Measurements from ENCODE around the gene VMP1. TPM values are rescaled to one million over a fixed set of nuclear protein-coding genes. Genes with fewer than 3 reads are reported as not detected.
"Not testable (repeated sequence)": the region's sequence is repeated elsewhere in the genome, so short reads cannot be mapped to it uniquely, and the experiment has no call there.

The VMP1 gene
- total RNA-seq, 2 experiments from 2014 or later, result 122 to 123 TPM

DNA sequence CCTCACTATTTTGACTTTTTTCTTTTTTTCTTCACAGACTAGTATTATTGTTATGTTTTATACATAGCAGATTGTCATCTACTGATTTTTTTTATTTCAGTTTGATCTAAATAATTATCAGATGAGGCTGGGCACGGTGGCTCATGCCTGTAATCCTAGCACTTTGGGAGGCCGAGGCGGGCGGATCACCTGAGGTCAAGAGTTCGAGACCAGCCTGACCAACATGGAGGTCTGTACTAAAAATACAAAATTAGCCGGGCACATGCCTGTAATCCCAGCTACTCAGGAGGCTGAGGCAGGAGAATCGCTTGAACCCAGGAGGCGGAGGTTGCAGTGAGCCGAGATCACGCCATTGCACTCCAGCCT, 85.0 kb downstream of the VMP1 start:
- POLR2A ChIA-PET; DNase-seq; H3K9me3 Mint-ChIP-seq (ENCODE audit: insufficient read depth); H3K4me3 Mint-ChIP-seq; ATAC-seq; H3K27ac Mint-ChIP-seq; H3K27me3 Mint-ChIP-seq (ENCODE audit: low read depth): not testable (repeated sequence)
- H3K4me1 Mint-ChIP-seq (ENCODE audit: low read depth), result peaks cover 37% of the 10 kb centered on the region
- CTCF ChIA-PET, result interaction anchor here (1.5 kb wide), 1 partner anchor 39 kb away, joined by 4 read pairs; no protein-coding TSS in a partner anchor
- peaks cover 26% of the 10 kb centered on the region for H3K36me3 Mint-ChIP-seq (ENCODE audit: low read depth)

DNA sequence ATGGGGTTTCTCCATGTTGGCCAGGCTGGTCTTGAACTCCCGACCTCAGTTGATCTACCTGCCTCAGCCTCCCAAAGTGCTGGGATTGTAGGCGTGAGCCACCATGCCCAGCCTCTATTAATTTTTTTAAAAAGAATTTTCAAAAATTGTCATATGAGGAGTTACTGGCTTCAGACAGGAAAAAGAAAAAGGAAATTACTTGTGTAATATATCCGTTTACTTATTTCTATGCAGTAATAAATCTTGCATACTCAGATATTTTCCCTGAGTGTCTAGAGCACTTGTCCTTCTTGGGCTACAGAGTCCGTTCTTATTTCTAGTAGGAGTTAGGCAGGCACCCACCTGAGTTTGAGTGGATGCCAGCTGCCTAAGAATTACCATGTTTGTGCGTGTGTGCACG, 85.8 kb downstream of the VMP1 start:
- Mint-ChIP-seq H3K4me1 (ENCODE audit: low read depth) (peaks cover 38% of the 10 kb centered on the region), H3K9me3 (ENCODE audit: insufficient read depth) (no peaks in the 10 kb centered on the region), H3K36me3 (ENCODE audit: low read depth) (peaks cover 31% of the 10 kb centered on the region), H3K4me3 (no peak overlapping the region), H3K27ac (no peak overlapping the region), H3K27me3 (ENCODE audit: low read depth) (no peaks in the 10 kb centered on the region)
- CTCF ChIA-PET, result interaction anchor here (1.5 kb wide), 1 partner anchor 40 kb away, joined by 4 read pairs; no protein-coding TSS in a partner anchor
- POLR2A ChIA-PET, result no interaction called here
- DNase-seq (no peak), ATAC-seq (no peak)

DNA sequence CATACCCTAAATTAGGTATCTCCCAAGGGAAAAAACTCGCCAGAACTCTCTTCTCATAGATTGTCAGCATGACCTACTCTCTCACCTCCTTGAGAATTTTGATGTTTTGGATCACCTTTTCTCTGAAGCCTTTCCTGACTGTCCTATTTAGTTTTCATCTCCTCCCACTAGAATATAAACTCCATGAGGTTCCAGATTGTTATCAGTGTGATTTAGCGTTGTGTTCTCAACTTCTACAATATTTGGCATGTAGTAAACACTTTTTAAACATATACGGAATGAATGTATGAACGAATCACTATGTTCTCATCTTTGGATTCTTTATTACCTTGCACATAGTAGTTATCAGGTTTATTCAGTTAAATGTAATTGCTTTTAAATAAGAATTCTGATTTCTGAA, 88.7 kb downstream of the VMP1 start:
- Mint-ChIP-seq H3K4me1 (ENCODE audit: low read depth) (peaks cover 30% of the 10 kb centered on the region), H3K4me3 (no peak overlapping the region), H3K27ac (no peak overlapping the region), H3K27me3 (ENCODE audit: low read depth) (no peaks in the 10 kb centered on the region), H3K36me3 (ENCODE audit: low read depth) (peaks cover 24% of the 10 kb centered on the region), H3K9me3 (ENCODE audit: insufficient read depth) (no peaks in the 10 kb centered on the region)
- DNase-seq (no peak), ATAC-seq (no peak)
- ChIA-PET CTCF (interaction anchor here (0.7 kb wide), 1 partner anchor 23 kb away, joined by 3 read pairs; no protein-coding TSS in a partner anchor), POLR2A (interaction anchor here (1.5 kb wide), 1 partner anchor 9 kb away, joined by 3 read pairs; no protein-coding TSS in a partner anchor)

DNA sequence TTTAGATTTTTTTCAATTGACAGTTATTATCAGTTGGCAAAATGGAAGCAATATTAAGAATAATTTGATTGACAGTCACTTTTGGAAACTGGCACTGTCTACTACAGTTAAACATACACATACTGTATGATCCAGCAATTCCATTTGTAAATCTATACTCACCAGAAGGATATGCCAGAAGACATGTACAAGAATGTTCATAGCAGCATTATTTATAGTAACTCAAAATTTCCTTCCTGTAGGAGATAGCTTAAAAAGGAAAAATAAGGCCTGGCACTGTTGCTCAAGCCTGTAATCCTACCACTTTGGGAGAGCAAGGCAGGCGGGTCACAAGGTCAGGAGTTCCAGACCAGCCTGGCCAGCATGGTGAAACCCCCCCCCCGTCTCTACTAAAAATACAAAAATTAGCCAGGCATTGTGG, 89.3 kb downstream of the VMP1 start:
- H3K9me3 Mint-ChIP-seq (ENCODE audit: insufficient read depth), result no peaks in the 10 kb centered on the region
- DNase-seq (no peak), ATAC-seq (no peak)
- H3K4me3 Mint-ChIP-seq, result no peak overlapping the region
- peaks cover 28% of the 10 kb centered on the region for H3K4me1 Mint-ChIP-seq (ENCODE audit: low read depth)
- H3K27me3 Mint-ChIP-seq (ENCODE audit: low read depth), result no peaks in the 10 kb centered on the region
- H3K36me3 Mint-ChIP-seq (ENCODE audit: low read depth), result peaks cover 22% of the 10 kb centered on the region
- ChIA-PET CTCF (interaction anchor here (0.7 kb wide), 1 partner anchor 22 kb away, joined by 3 read pairs; no protein-coding TSS in a partner anchor), POLR2A (interaction anchor here (1.5 kb wide), 1 partner anchor 10 kb away, joined by 3 read pairs; no protein-coding TSS in a partner anchor)
- H3K27ac Mint-ChIP-seq, result no peak overlapping the region

DNA sequence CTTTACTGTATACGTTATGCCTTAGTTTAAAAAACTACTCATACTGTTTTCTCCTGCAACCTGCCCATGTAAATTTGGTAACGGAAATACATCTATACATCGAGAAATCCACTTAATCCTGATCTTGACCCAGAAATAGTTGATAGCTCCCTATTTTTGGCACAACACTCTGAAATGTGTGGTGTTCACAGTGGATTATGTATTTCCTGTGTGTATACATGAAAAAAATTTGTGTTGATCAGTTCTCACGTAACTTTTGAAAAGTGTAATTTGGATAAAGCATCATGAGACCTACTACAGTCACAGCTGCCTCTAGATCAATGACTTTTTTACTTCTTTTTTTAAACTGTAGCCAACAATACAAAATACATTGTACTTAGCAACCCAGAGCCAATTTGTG, 90.7 kb downstream of the VMP1 start:
- Mint-ChIP-seq H3K4me3 (no peak overlapping the region), H3K36me3 (ENCODE audit: low read depth) (peaks cover 17% of the 10 kb centered on the region), H3K9me3 (ENCODE audit: insufficient read depth) (no peaks in the 10 kb centered on the region), H3K27ac (no peak overlapping the region), H3K27me3 (ENCODE audit: low read depth) (no peaks in the 10 kb centered on the region), H3K4me1 (ENCODE audit: low read depth) (peaks cover 25% of the 10 kb centered on the region)
- POLR2A ChIA-PET, result interaction anchor here (1.0 kb wide), 1 partner anchor 39 kb away, joined by 3 read pairs; no protein-coding TSS in a partner anchor
- DNase-seq (no peak), ATAC-seq (no peak)
- CTCF ChIA-PET, result interaction anchor here (0.8 to 1.3 kb wide), 5 partner anchors 8 to 44 kb away, joined by 3 to 5 read pairs (median 3); no protein-coding TSS in a partner anchor

DNA sequence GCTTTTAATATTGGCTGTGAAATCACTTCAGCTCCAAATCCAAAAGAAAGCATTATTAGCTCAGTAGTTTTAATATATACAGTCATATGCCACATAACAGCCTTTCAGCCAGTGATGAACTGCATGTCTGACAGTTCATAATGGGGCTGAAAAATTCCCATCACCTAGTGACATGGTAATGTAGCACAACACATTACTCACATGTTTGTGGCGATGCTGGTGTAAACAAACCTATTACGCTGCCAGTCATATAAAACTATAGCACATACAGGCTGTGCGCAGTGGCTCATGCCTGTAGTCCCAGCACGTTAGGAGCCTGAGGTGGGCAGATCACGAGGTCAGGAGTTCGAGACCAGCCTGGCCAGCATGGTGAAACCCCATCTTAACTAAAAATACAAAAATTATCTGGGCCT, 93.1 kb downstream of the VMP1 start:
- peaks cover 10% of the 10 kb centered on the region for H3K36me3 Mint-ChIP-seq (ENCODE audit: low read depth)
- ATAC-seq (no peak), DNase-seq (no peak)
- H3K4me3 Mint-ChIP-seq, result no peak overlapping the region
- no peaks in the 10 kb centered on the region for H3K9me3 Mint-ChIP-seq (ENCODE audit: insufficient read depth)
- peaks cover 28% of the 10 kb centered on the region for H3K4me1 Mint-ChIP-seq (ENCODE audit: low read depth)
- H3K27me3 Mint-ChIP-seq (ENCODE audit: low read depth), result no peaks in the 10 kb centered on the region
- CTCF ChIA-PET, result interaction anchor here (0.6 kb wide), 1 partner anchor 13 kb away, joined by 4 read pairs; no protein-coding TSS in a partner anchor
- no peak overlapping the region for H3K27ac Mint-ChIP-seq
- POLR2A ChIA-PET, result interaction anchor here (0.6 to 1.3 kb wide), 4 partner anchors 14 to 38 kb away, joined by 3 to 6 read pairs (median 3); no protein-coding TSS in a partner anchor

DNA sequence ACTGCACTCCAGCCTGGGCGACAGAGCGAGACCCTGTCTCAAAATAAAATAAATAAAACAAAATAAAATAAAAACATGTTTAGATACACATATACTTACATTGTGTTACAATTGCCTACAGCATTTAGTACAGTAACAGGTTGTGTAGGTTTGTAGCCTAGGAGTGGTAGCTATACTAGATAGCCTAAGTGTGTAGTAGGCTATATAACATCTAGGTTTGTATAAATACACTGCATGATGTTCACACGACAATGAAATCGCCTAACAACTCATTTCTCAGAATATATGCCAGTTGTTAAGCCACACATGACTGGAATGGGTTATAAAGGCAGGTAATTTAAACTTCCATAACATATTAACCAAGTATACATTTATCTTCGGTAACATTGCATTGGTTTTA, 94.7 kb downstream of the VMP1 start:
- Mint-ChIP-seq H3K4me1 (ENCODE audit: low read depth) (peaks cover 24% of the 10 kb centered on the region), H3K9me3 (ENCODE audit: insufficient read depth) (no peaks in the 10 kb centered on the region), H3K27me3 (ENCODE audit: low read depth) (no peaks in the 10 kb centered on the region), H3K4me3 (no peak overlapping the region), H3K36me3 (ENCODE audit: low read depth) (peaks cover 7% of the 10 kb centered on the region), H3K27ac (no peak overlapping the region)
- ChIA-PET CTCF (no interaction called here), POLR2A (no interaction called here)
- ATAC-seq (no peak), DNase-seq (no peak)

DNA sequence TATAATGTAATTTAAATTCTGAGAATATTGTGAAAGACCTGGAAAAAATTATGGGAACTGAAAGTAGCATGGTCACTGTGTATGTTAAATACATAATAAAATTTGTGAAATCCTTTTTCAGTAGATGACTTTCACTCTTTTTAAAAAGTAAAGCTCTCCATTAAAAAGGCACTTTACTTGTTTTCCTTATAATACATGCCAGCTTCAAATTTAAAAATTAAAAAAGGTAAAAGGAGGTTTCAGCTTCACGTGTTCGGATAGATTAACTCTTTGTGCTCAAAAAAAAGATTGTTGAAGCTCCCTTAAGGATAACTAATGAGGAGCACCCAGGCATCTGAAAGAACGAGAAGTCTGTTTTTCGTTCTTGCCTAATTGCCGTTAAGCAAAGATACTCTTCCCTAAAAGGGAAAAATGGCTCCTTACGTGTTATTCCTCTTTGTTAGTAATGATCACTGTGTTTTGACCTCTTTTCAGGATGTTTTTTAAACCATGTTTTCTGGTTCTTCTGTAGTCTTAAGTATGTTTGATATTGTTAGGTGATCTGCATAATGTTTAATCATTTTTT, 97.5 kb downstream of the VMP1 start:
- no peaks in the 10 kb centered on the region for H3K9me3 Mint-ChIP-seq (ENCODE audit: insufficient read depth)
- ChIA-PET CTCF (interaction anchor here (1.0 kb wide), 1 partner anchor 54 kb away, joined by 4 read pairs; no protein-coding TSS in a partner anchor), POLR2A (interaction anchor here (1.0 to 1.7 kb wide), 2 partner anchors 18 to 32 kb away, joined by 3 to 4 read pairs; no protein-coding TSS in a partner anchor)

DNA sequence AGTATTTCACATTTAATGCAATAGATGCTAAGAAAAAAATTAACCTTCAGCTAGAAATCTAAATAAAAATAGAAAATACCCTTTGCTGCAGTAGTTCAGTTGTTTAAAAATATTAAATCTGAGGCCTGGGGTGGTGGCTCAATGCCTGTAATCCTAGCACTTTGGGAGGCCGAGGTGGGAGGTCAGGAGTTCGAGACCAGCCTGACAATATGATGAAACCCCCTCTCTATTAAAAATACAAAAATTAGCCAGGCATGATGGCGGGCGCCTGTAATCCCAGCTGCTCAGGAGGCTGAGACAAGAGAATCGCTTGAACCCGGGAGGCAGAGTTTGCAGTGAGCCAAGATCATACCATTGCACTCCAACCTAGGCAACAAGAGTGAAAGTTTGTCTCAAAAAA, 98.9 kb downstream of the VMP1 start:
- POLR2A ChIA-PET, result interaction anchor here (0.7 kb wide), 2 partner anchors 12 to 99 kb away, joined by 3 read pairs; no protein-coding TSS in a partner anchor
- not testable (repeated sequence) for ATAC-seq; H3K27ac Mint-ChIP-seq; H3K4me3 Mint-ChIP-seq; H3K9me3 Mint-ChIP-seq (ENCODE audit: insufficient read depth); DNase-seq; H3K27me3 Mint-ChIP-seq (ENCODE audit: low read depth)
- Mint-ChIP-seq H3K4me1 (ENCODE audit: low read depth) (peaks cover 11% of the 10 kb centered on the region), H3K36me3 (ENCODE audit: low read depth) (peaks cover 13% of the 10 kb centered on the region)
- CTCF ChIA-PET, result interaction anchor here (1.2 kb wide), 1 partner anchor 8 kb away, joined by 3 read pairs; no protein-coding TSS in a partner anchor

More for the DNA sequence above, 97.5 kb downstream of the VMP1 start:
- Mint-ChIP-seq H3K4me3 (no peak overlapping the region), H3K27ac (no peak overlapping the region), H3K36me3 (ENCODE audit: low read depth) (peaks cover 10% of the 10 kb centered on the region), H3K4me1 (ENCODE audit: low read depth) (peaks cover 12% of the 10 kb centered on the region), H3K27me3 (ENCODE audit: low read depth) (no peaks in the 10 kb centered on the region)
- no peak for ATAC-seq
- no peak for DNase-seq

DNA sequence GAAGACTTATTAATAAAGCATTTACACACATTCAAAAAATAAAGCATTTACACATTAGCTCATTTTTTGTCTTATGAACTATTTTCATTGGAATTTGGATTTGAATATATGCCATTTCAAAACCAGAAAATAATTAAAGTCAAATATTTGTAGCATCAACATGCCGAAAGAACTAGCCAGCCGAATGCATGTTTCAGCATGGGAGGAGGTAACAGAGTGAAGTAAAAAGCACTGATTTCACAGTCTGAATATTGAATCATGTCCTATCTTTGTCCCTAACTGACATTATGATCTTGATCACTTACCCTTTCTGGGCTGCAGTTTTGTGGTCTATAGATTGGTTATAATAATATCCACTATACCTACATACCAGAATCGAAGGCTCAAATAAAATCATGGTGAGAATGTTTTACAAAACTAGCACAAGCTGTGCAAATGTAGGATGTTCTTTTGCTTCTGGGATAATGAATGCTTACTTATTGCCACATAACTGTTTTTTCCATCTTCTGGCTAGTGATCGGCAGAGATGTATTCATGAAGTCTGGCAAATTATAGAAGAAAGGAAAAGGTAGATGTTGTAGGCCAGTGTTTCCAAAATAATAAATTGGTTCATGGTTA, 100.5 kb downstream of the VMP1 start:
- Mint-ChIP-seq H3K27me3 (ENCODE audit: low read depth) (no peaks in the 10 kb centered on the region), H3K4me1 (ENCODE audit: low read depth) (peaks cover 27% of the 10 kb centered on the region), H3K4me3 (no peak overlapping the region), H3K9me3 (ENCODE audit: insufficient read depth) (no peaks in the 10 kb centered on the region), H3K36me3 (ENCODE audit: low read depth) (peaks cover 28% of the 10 kb centered on the region), H3K27ac (no peak overlapping the region)
- ChIA-PET POLR2A (interaction anchor here (0.7 kb wide), 1 partner anchor 30 kb away, joined by 4 read pairs; no protein-coding TSS in a partner anchor), CTCF (no interaction called here)
- ATAC-seq (no peak), DNase-seq (peak; percentile 4)

DNA sequence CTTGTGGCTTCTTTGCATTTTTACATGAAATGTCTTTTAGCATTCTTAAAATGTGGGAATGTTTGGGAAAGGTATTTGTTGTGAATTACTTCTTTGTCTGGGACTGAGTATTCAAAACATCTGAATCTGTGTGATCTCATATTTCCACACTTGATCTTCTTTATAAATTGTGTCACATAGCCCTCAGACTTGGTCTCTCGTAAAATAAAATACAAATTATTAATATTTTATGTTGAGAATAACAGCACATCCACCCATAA, 103.4 kb downstream of the VMP1 start:
- ChIA-PET CTCF (interaction anchor here (0.7 to 1.4 kb wide), 2 partner anchors 13 to 48 kb away, joined by 3 read pairs; no protein-coding TSS in a partner anchor), POLR2A (no interaction called here)
- H3K4me1 Mint-ChIP-seq (ENCODE audit: low read depth), result peaks cover 24% of the 10 kb centered on the region
- no peaks in the 10 kb centered on the region for H3K27me3 Mint-ChIP-seq (ENCODE audit: low read depth)
- ATAC-seq (no peak), DNase-seq (no peak)
- no peak overlapping the region for H3K4me3 Mint-ChIP-seq
- no peak overlapping the region for H3K27ac Mint-ChIP-seq
- H3K9me3 Mint-ChIP-seq (ENCODE audit: insufficient read depth), result no peaks in the 10 kb centered on the region
- peaks cover 38% of the 10 kb centered on the region for H3K36me3 Mint-ChIP-seq (ENCODE audit: low read depth)

DNA sequence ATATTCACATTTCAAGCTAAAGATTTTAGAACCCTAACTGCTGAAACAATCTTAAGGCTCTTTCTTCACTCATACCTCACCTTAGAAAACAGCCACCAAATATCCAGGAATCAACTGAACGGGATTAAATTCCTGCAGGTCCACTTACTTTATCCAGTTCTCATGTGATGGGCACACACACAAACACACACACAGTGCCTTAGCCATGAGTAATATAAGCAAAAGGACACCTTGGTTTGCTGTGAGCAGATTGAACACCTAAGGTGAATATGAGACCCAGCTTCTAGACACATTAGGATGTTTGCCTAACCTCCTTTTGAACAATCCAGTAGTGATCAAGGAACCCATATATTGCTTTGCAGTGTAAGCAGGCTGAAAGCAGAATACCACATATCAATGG, 103.8 kb downstream of the VMP1 start:
- Mint-ChIP-seq H3K9me3 (ENCODE audit: insufficient read depth) (no peaks in the 10 kb centered on the region), H3K4me3 (no peak overlapping the region), H3K36me3 (ENCODE audit: low read depth) (peaks cover 41% of the 10 kb centered on the region), H3K27ac (no peak overlapping the region), H3K27me3 (ENCODE audit: low read depth) (no peaks in the 10 kb centered on the region), H3K4me1 (ENCODE audit: low read depth) (peaks cover 27% of the 10 kb centered on the region)
- ATAC-seq, result no peak
- ChIA-PET POLR2A (no interaction called here), CTCF (interaction anchor here (0.7 to 1.4 kb wide), 2 partner anchors 14 to 48 kb away, joined by 3 read pairs; no protein-coding TSS in a partner anchor)
- peak; percentile 16 for DNase-seq

All from activated CD8-positive, alpha-beta T cell treated with anti-CD3 and anti-CD28 coated beads, Interleukin-2, amount 10 ng/mL, durations not matched to agents 7 days and 5 days (primary cell).